Spinal cord (tissue), 10 donors: Measurements from ENCODE around the gene IGSF3. TPM values are rescaled to one million over a fixed set of nuclear protein-coding genes. Genes with fewer than 3 reads are reported as not detected.
"Not testable (repeated sequence)": the region's sequence is repeated elsewhere in the genome, so short reads cannot be mapped to it uniquely, and the experiment has no call there.

ENCODE experiments used
- DNase-seq, 6 donors: peaks; one replicate each; pipeline versions ENCODE4 v3.0.0 to v3.0.0-alpha.2; 2013 to 2015; ENCODE audit warnings: low spot score in 6 of 6, low read depth in 4 of 6
- H3K27ac ChIP-seq: one replicate; pipeline ENCODE4 v1.5.1; 2013; ENCODE audit warnings: low read depth, low read length, control low read depth
- H3K27me3 ChIP-seq: one replicate; pipeline ENCODE4 v1.6.1; 2013; ENCODE audit warnings: low read length; ENCODE audit not compliant: control insufficient read depth, insufficient read depth
- H3K36me3 ChIP-seq: one replicate; pipeline ENCODE4 v1.6.1; 2013; ENCODE audit warnings: low read length; ENCODE audit not compliant: control insufficient read depth, insufficient read depth
- H3K4me1 ChIP-seq: one replicate; pipeline ENCODE4 v1.6.1; 2013; ENCODE audit warnings: low read length; ENCODE audit not compliant: control insufficient read depth, insufficient read depth
- H3K4me3 ChIP-seq: one replicate; pipeline ENCODE4 v1.5.1; 2013; ENCODE audit warnings: low read depth, low read length, control low read depth
- H3K9me3 ChIP-seq: one replicate; pipeline ENCODE4 v1.6.1; 2013; ENCODE audit warnings: low read length; ENCODE audit not compliant: control insufficient read depth, insufficient read depth
- WGBS: methylation state at CpG from one replicate; pipeline ENCODE4 v1.1.5; 2013; ENCODE audit warnings: missing lambda C conversion rate; ENCODE audit not compliant: insufficient coverage; 5-methylcytosine and 5-hydroxymethylcytosine counted together
- polyA plus RNA-seq, 2 donors: library from polyadenylated mRNA; unstranded; fragments of 120-200 nt; gene quantifications; one replicate each; pipeline ENCODE4 v1.2.1, GENCODE V29; 2013; ENCODE audit not compliant: insufficient read length in 2 of 2
- total RNA-seq, 2 donors: library from RNA; depleted of rRNA in 1 of 2; stranded (reverse); fragments of 120-200 nt in 1 of 2; fragments of >200 nt in 1 of 2; gene quantifications; one replicate each; pipeline versions ENCODE4 v1.2.3 to v1.2.4, GENCODE V29; 2013 to 2014
- donor health status: healthy.

The IGSF3 gene
- total and polyA plus RNA-seq, 4 donors, result 25.7 to 52.4 (median 45.3) TPM

DNA sequence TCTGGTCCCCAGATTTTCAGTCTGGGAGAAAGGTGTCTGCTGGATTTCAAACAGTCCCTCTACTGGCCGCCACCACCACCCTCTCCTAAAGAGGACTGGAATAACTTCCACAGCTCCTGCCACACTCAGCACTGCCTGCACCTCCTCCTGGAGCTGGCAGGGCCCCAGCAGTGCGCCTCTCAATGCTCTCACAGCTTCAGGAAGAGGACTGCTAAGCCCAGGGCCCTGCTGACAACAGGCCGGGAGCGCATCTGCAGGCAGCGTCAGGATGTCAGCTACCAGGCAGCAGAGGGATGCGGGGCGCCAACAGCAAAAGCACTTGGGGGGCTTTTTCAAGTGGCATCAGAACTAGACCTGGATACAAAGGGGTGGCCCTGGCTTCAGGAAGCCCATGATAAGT lies 40.2 kb downstream of the IGSF3 start:
- not testable (repeated sequence) for H3K36me3 ChIP-seq, H3K4me3 ChIP-seq, H3K27me3 ChIP-seq, H3K9me3 ChIP-seq, H3K27ac ChIP-seq, H3K4me1 ChIP-seq
- DNase-seq, result peak in 1 of 6 donors; percentile 43
- WGBS, result 45% methylated on average over 4 of the region's 7 CpGs

DNA sequence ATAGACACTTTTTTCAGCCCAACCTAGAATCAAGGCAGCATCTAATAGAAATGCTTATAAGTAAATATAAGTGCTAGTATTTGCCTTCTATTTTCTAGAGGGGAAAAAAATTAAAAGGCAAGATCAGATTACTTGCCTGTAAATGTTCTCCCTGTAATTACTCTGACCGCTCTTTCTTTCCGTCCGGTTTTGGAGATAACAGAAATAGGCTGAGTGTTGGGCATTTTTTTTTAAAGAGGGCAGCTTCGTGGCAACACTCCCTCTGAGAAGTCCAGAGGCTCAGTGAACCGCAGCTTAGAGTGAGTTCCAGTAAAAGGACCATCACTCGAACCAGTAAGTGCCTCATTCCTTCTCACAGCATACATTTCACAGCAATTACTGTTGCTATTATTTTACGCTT lies 40.6 kb downstream of the IGSF3 start:
- not testable (repeated sequence) for H3K27ac ChIP-seq, H3K36me3 ChIP-seq
- no CpG with 5 or more reads among the region's 7 CpGs for WGBS

DNA sequence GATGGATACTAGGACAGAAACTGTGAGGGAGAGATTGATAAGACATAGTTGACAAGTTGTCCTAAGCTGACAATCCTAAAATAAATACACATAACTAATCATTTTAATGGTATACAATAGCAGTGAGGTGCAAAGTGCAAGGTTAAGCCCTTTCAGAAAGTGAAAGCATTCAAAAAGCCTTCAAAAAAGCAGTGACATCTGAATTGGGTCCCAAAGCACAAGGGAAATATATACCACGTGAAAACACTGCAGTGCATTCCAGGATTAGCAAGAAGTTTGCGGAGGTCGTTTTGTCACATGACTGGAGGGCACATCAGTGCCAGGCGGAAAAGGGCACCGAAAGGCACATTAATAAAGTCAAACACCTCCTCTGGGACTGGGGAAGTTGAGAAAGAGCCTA lies 42.4 kb downstream of the IGSF3 start:
- not testable (repeated sequence) for H3K9me3 ChIP-seq, DNase-seq, H3K36me3 ChIP-seq, H3K27me3 ChIP-seq, H3K27ac ChIP-seq, H3K4me3 ChIP-seq, H3K4me1 ChIP-seq
- 60% methylated on average over 1 of the region's 5 CpGs for WGBS

More for the DNA sequence above, 40.6 kb downstream of the IGSF3 start:
- not testable (repeated sequence) for H3K4me3 ChIP-seq, H3K27me3 ChIP-seq, H3K9me3 ChIP-seq, H3K4me1 ChIP-seq, DNase-seq

DNA sequence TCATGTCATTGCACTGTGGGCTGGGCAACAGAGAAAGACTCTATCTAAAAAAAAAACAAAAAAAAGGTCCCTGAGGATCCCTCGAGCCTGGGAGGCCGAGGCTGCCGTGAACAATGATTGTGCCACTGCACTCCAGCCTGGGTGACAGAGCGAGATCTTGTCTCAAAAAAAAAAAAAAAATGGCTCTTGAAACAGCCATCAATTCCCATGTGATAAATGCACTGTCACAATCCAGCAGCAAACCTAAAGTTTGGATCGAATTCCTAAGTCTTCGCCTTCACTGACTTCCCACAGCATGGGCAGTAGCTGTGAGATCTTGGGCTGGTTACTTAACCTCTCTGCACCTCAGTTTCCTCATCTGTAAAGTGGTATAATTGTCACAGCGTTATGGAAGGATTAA lies 43.5 kb downstream of the IGSF3 start:
- Histone ChIP-seq H3K9me3 (no peaks in the 10 kb centered on the region), H3K4me1 (no peaks in the 10 kb centered on the region), H3K36me3 (no peaks in the 10 kb centered on the region), H3K27ac (no peak overlapping the region), H3K4me3 (no peak overlapping the region), H3K27me3 (no peaks in the 10 kb centered on the region)
- no peak for DNase-seq
- WGBS, result 96% methylated on average over 4 of the region's 7 CpGs

DNA sequence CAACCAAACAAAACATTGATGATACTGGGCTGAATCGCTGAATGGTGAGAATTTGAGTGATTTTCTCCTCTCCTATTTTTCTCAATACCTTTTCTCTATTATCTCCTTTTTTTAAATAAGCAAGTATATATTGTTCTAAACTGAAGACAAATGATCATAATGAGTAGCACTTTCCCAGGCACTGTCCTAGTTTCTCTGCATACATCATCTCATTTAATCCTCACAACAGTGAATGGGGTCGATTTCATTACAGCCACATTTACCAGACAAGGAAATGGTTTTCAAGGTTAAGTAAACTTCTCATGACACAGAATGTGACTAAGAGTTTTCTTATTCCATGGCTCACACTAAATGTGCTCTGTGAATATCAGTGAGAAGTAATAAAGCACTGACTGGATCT lies 45.0 kb downstream of the IGSF3 start:
- H3K27me3 ChIP-seq, H3K4me3 ChIP-seq, H3K36me3 ChIP-seq, H3K27ac ChIP-seq, H3K4me1 ChIP-seq, DNase-seq, H3K9me3 ChIP-seq: not testable (repeated sequence)
- WGBS, result no CpG with 5 or more reads among the region's 2 CpGs

DNA sequence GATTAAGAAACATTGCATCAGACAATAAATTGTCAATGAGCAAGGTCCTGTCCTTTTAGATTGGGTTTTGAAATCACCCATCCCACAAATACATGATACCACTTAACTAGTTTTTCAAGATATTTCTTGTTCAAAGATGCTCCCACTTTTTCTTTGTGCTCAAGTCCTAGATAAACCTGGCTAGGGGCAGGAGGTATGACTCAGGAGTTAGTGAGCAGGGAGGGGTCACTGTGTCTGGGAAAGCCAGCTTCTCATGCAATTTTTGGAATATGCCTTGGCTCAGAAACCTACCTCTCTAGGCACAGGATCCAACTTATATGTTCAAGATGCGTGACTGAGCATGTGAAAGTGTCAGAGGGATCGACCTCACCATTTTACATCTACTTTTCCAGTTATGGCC lies 45.8 kb downstream of the IGSF3 start:
- not testable (repeated sequence) for H3K4me1 ChIP-seq, H3K27ac ChIP-seq, DNase-seq, H3K9me3 ChIP-seq, H3K4me3 ChIP-seq, H3K36me3 ChIP-seq, H3K27me3 ChIP-seq
- WGBS, result 100% methylated on average over 1 of the region's 2 CpGs

DNA sequence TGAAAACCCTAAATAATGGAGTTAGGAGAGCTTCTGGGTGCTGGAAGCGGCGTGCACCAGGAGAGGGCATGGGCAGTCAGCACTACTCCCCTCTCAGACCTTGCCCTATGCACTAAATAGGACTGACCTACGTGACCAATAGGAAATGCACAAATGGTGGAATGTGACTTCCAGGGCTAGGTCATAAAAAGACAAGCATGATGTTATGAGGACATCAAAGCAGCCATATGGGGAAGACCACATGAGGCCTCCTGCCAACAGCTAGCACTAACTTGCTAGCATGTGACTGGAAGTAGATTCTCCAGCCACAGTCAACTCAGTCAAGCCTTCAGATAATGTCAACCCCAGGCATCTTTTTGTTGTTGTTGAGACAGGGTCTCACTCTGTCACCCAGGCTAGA lies 47.1 kb downstream of the IGSF3 start:
- WGBS, result no CpG with 5 or more reads among the region's 3 CpGs
- not testable (repeated sequence) for H3K4me1 ChIP-seq, H3K4me3 ChIP-seq, H3K27ac ChIP-seq, DNase-seq, H3K9me3 ChIP-seq, H3K36me3 ChIP-seq, H3K27me3 ChIP-seq

DNA sequence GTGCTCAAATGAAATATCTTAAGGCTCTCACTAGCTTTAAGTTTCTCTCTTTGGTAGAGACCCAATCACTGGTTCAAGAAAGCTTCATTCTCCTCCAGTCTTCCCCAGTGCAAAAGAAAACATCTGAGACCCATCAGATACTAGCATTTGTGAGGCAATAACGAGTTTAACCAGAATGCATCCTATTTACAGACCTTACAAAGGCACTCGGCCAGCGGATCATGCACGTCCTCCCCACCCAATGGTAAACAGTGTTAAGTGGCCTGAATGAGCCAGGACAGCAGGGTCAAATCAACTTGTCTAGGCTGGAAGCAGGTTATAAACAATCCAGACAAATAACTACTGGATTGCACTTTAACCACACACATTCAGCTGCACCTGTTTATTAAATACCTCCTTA lies 48.4 kb downstream of the IGSF3 start:
- H3K4me1 ChIP-seq, H3K36me3 ChIP-seq: not testable (repeated sequence)
- WGBS, result 20% methylated on average over 2 of the region's 4 CpGs

DNA sequence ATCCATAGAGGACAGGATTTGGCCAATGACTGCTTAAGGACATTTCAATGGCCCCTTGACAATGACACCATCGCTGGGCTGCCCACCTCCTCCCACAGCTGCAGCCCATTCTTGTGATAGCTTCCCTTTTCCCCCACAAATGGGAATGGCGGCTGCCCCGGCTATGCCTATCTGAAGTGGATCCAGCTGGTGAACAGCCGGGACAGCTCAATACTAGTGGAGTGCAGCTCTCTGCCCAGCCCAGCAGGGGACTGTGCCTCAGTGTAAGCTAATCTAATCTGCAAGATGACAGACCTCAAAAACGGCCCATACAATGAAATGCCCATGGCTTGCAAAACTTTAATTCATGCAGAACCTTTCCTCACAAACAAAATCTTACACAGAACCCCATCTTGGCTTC lies 49.7 kb downstream of the IGSF3 start:
- DNase-seq, H3K36me3 ChIP-seq, H3K27me3 ChIP-seq, H3K4me3 ChIP-seq, H3K27ac ChIP-seq, H3K4me1 ChIP-seq, H3K9me3 ChIP-seq: not testable (repeated sequence)
- WGBS, result 72% methylated on average over 4 of the region's 5 CpGs

More for the DNA sequence above, 48.4 kb downstream of the IGSF3 start:
- H3K4me3 ChIP-seq, H3K27me3 ChIP-seq, H3K27ac ChIP-seq, H3K9me3 ChIP-seq, DNase-seq: not testable (repeated sequence)

DNA sequence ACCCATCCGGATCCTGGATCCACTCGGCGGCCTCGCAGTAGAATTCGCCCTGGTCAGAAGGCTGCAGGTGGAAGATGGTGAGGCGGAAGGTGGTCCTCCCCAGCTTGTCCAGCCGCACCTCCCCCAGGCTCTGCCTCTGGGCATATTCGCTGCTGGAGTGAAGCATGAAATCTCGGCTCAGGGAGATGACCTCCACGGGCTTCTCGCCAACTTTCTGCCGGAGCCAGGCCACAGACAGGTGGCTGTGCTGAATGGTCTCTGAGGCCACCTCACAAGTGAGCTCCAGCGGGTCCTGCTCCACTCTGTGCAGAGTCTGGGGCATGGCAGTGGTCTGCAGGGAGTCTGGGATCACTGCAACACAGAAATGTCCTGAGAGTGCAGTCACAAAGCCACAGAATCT lies 53.7 kb downstream of the IGSF3 start:
- not testable (repeated sequence) for H3K27ac ChIP-seq, H3K27me3 ChIP-seq, H3K9me3 ChIP-seq, H3K4me3 ChIP-seq, DNase-seq, H3K4me1 ChIP-seq, H3K36me3 ChIP-seq
- 90% methylated on average over 7 of the region's 13 CpGs for WGBS
